Measurements from ENCODE around the gene CARMIL3.

The CARMIL3 gene

DNA sequence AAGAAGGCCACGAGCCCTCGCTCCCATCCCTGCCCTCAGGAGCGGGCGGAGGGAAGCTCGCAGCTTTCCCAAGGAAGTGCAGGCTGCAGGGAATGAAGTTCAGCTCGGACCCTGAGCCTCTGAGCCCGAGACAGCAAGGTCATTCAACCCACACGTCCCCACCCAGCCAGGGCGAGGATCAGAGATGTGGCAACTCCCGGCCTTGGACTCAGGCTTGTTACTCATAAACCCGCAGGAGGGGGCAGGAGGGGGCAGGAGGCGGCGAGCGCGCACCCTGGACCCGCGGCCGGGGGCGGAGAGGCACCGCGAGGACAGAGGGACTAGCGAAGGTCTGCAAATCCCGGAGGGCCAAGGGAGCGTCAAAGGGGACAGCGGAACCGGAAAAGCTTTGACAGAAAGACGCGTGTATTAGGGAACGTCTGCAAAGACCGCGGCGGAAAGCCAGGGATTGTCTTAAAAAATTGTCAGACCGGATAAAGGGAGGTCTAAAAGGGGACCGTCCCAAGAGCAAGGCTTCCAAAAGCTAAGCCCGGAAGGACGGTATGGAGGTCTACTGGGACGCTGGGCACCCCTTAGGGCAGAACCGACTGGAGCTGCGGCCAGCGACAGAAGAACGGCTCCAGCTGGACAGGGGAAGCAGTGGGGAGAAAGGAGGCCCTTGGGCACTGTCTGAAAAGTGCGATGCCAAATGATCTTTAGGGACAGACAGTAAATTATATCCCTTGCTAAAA is 62.2 kb downstream of the CARMIL3 start:
- Histone ChIP-seq H3K9me3 (ENCODE audit: control insufficient read depth in 5 of 5, low read length in 5 of 5) (no peaks in the 10 kb centered on the region), H3K9ac (ENCODE audit: low read length in 5 of 5) (peak overlapping the region; percentile 88 to 96 (median 93)), H3K27me3 (ENCODE audit: control insufficient read depth in 5 of 5, insufficient read depth in 4 of 5, low read length in 5 of 5) (no peaks in the 10 kb centered on the region), H3K27ac (ENCODE audit: low read depth, low read length) (peak overlapping the region; percentile 99), H3K4me3 (ENCODE audit: low read depth in 1 of 5, low read length in 5 of 5) (peak overlapping the region; percentile 90 to 96 (median 94)), H3K4me1 (ENCODE audit: control insufficient read depth in 5 of 5, insufficient read depth in 5 of 5, low read length in 5 of 5) (peaks cover 4 to 47% (median 32%) of the 10 kb centered on the region in 5 donors), H3K36me3 (ENCODE audit: control insufficient read depth in 5 of 5, insufficient read depth in 5 of 5, low read length in 5 of 5) (peaks cover 0 to 21% (median 18%) of the 10 kb centered on the region in 5 donors)

DNA sequence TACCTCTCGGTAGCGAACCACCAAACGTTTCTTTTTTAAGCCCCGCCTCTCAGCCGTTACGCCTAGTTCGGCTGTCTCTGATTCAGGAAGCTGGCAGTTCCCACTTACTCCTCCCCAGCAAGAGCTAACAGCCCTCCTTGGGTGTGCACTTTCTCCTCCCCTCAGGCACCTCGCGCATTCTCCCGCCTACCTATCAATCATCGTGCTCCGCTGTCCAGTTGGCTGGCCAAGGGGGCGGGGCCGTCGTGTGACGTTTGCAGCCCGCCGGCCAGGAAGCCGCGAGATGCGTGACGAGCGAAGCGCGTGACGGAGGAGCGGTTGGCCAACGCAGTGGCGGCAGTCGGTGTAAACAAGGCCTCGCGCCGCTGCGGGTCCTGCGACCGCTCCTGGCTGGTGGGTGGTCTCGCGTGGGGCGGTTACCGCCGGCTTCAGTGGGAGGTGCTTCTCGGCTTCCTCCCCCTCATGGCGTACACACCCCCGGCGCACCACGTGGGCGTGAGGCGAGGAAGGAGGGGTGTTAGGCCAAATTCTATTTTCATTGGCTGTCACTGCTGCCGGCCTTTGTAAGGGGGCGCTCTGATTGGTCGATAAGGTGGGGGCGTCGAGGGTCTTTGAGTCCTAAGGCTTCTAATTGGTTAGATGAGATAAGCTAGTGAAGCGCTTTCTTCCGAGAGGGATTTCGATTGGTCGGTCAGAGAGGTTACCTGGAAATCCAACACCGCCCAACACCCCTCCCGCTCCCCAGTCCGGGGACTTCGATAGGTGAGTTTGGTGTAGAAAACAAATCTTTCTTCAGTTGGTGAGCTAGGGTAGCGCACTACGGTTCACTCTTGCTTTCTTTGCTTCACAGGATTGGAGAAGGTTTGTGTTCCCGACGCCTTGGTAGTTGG is 63.0 kb downstream of the CARMIL3 start, which contains the start of the genes DCAF11 and NRL:
TSS of gene DCAF11 (plus strand) at position 246 of the 890 bp plus-strand sequence. CDS start 818 bp downstream, outside the sequence.
TSS of gene NRL (minus strand) at position 418 of the 890 bp plus-strand sequence. CDS start 32,101 bp downstream, outside the sequence.
- Histone ChIP-seq H3K9ac (ENCODE audit: low read length in 5 of 5) (peak within 1 kb of the TSS; percentile 88 to 96 (median 93)), H3K4me1 (ENCODE audit: control insufficient read depth in 5 of 5, insufficient read depth in 5 of 5, low read length in 5 of 5) (peaks cover 4 to 44% (median 32%) of the 10 kb centered on the region in 5 donors), H3K9me3 (ENCODE audit: control insufficient read depth in 5 of 5, low read length in 5 of 5) (no peaks in the 10 kb centered on the region), H3K27me3 (ENCODE audit: control insufficient read depth in 5 of 5, insufficient read depth in 4 of 5, low read length in 5 of 5) (no peaks in the 10 kb centered on the region), H3K27ac (ENCODE audit: low read depth, low read length) (peak within 1 kb of the TSS; percentile 99), H3K4me3 (ENCODE audit: low read depth in 1 of 5, low read length in 5 of 5) (peak within 1 kb of the TSS; percentile 90 to 96 (median 94)), H3K36me3 (ENCODE audit: control insufficient read depth in 5 of 5, insufficient read depth in 5 of 5, low read length in 5 of 5) (peaks cover 0 to 29% (median 25%) of the 10 kb centered on the region in 5 donors)

DNA sequence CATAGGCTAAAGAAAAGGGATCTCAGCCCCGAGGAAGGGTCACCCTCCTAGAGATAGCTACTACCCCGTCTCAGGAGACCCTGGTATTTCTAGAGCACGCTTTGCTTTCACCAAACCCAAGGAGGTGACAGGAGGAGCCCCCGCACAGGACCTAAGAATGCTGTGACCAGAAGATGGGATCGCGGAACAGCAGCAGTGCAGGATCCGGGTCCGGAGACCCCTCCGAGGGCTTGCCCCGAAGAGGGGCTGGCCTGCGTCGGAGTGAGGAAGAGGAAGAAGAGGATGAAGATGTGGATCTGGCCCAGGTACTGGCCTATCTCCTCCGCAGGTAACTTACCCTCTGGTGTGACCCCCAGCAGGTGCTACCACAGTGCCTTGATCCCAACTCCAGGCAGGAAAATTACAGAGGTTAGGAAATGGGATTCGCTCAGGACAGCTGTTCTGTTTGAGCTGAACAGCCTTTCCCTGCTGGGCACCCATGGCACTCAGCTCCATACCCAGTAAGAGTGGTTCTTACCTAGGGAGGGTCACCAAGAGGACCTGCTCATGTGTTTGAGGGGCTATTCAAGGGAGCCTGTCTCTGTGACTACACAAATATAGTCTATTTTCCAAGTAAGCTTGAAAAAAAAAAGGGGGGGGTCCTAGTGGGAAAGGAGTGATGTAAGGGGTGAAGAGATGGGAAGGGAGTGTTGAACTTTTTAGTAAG is 63.8 kb downstream of the CARMIL3 start:
- no peaks in the 10 kb centered on the region for H3K27me3 ChIP-seq (ENCODE audit: control insufficient read depth in 5 of 5, insufficient read depth in 4 of 5, low read length in 5 of 5)
- H3K27ac ChIP-seq (ENCODE audit: low read depth, low read length) = peak overlapping the region; percentile 99
- H3K9me3 ChIP-seq (ENCODE audit: control insufficient read depth in 5 of 5, low read length in 5 of 5) = no peaks in the 10 kb centered on the region
- peaks cover 4 to 39% (median 29%) of the 10 kb centered on the region in 5 donors for H3K4me1 ChIP-seq (ENCODE audit: control insufficient read depth in 5 of 5, insufficient read depth in 5 of 5, low read length in 5 of 5)
- peak overlapping the region; percentile 41 to 96 (median 88) for H3K9ac ChIP-seq (ENCODE audit: low read length in 5 of 5)
- H3K36me3 ChIP-seq (ENCODE audit: control insufficient read depth in 5 of 5, insufficient read depth in 5 of 5, low read length in 5 of 5) = peaks cover 0 to 35% (median 30%) of the 10 kb centered on the region in 5 donors
- H3K4me3 ChIP-seq (ENCODE audit: low read depth in 1 of 5, low read length in 5 of 5) = peak overlapping the region; percentile 90 to 96 (median 94)

DNA sequence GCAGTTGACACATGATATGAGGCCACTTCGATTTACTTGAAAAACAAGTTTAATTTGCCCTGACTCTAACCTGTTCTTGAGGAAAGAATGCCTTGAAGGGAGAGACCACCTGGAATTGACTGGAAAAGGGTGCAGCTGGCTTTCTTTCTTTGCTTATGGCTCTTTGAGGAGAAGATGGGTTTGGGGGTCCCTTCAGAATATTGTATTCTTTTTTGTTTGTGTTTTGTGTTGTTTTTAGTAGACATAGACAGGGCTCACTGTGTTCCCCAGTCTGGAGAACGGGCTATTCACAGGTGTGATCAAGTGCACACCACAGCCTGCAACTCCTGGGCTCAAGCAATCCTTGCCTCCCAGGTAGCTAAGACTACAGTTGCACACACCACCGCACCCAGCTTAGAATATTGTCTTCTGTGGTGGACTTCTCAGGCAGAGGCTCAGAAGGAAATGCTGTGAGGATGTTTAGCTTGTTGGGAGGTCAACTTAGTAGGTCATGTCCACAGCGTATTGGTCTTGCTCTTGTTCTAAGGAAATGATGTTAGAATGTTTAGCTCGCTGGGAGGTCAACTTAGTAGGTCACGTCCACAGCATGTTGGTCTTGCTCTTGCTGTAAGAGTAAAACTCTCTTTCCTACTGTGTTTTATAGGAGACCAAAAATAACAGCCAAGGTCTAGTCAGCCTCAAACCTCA is 64.5 kb downstream of the CARMIL3 start:
- peak overlapping the region in 4 of 5 donors; percentile 22 to 96 (median 92) for H3K4me3 ChIP-seq (ENCODE audit: low read depth in 1 of 5, low read length in 5 of 5)
- H3K4me1 ChIP-seq (ENCODE audit: control insufficient read depth in 5 of 5, insufficient read depth in 5 of 5, low read length in 5 of 5) = peaks cover 4 to 33% (median 27%) of the 10 kb centered on the region in 5 donors
- H3K36me3 ChIP-seq (ENCODE audit: control insufficient read depth in 5 of 5, insufficient read depth in 5 of 5, low read length in 5 of 5) = peaks cover 0 to 42% (median 37%) of the 10 kb centered on the region in 5 donors
- H3K27ac ChIP-seq (ENCODE audit: low read depth, low read length) = no peak overlapping the region
- no peaks in the 10 kb centered on the region for H3K27me3 ChIP-seq (ENCODE audit: control insufficient read depth in 5 of 5, insufficient read depth in 4 of 5, low read length in 5 of 5)
- no peaks in the 10 kb centered on the region for H3K9me3 ChIP-seq (ENCODE audit: control insufficient read depth in 5 of 5, low read length in 5 of 5)
- H3K9ac ChIP-seq (ENCODE audit: low read length in 5 of 5) = peak overlapping the region in 1 of 5 donors; percentile 88

DNA sequence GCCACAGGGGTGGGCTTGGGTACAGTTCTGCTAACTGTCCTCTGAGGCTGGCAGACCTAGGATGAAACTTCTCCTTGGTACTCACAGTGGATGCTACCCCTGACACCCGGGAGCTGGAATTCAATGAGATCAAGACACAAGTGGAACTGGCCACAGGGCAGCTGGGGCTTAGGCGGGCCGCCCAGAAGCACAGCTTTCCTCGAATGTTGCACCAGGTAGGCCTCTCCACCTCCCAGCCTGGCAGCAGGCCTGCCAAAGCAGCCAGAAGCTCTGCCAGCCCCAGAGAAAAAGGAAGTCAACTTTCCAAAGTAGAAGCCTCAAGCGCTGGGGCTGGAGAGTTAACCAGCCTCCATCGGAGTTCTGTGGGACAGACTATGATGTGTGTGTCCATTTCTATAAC is 65.4 kb downstream of the CARMIL3 start:
- Histone ChIP-seq H3K9ac (ENCODE audit: low read length in 5 of 5) (no peak overlapping the region), H3K4me1 (ENCODE audit: control insufficient read depth in 5 of 5, insufficient read depth in 5 of 5, low read length in 5 of 5) (peaks cover 4 to 33% (median 27%) of the 10 kb centered on the region in 5 donors), H3K9me3 (ENCODE audit: control insufficient read depth in 5 of 5, low read length in 5 of 5) (no peaks in the 10 kb centered on the region), H3K4me3 (ENCODE audit: low read depth in 1 of 5, low read length in 5 of 5) (no peak overlapping the region), H3K27ac (ENCODE audit: low read depth, low read length) (no peak overlapping the region), H3K36me3 (ENCODE audit: control insufficient read depth in 5 of 5, insufficient read depth in 5 of 5, low read length in 5 of 5) (peaks cover 0 to 51% (median 44%) of the 10 kb centered on the region in 5 donors), H3K27me3 (ENCODE audit: control insufficient read depth in 5 of 5, insufficient read depth in 4 of 5, low read length in 5 of 5) (no peaks in the 10 kb centered on the region)
